ENCODE data around the gene P2RX2. TPM values are rescaled to one million over a fixed set of nuclear protein-coding genes. Genes with fewer than 3 reads are reported as not detected.

The P2RX2 gene
- total RNA-seq, 1 donor = not detected

GRCh38 chr12:132658149-132658894 is 39.7 kb downstream of the P2RX2 start:
- DNase-seq (ENCODE audit: low read depth) = no peak
- H3K4me3 ChIP-seq (ENCODE audit: low read depth, low read length) = no peak overlapping the region
- TF ChIP-seq CTCF (IDR thresholded peaks at IDR 0.05; ENCODE audit: insufficient read depth, low read depth, low read length) = no peak

GRCh38 chr12:132659146-132659545 is 40.6 kb downstream of the P2RX2 start:
- H3K4me3 ChIP-seq (ENCODE audit: low read depth, low read length) = no peak overlapping the region
- TF ChIP-seq CTCF (IDR thresholded peaks at IDR 0.05; ENCODE audit: insufficient read depth, low read depth, low read length) = no peak
- no peak for DNase-seq (ENCODE audit: low read depth)

GRCh38 chr12:132660052-132660451 is 41.5 kb downstream of the P2RX2 start:
- H3K4me3 ChIP-seq (ENCODE audit: low read depth, low read length) = no peak overlapping the region
- DNase-seq (ENCODE audit: low read depth) = no peak
- no peak for TF ChIP-seq CTCF (IDR thresholded peaks at IDR 0.05; ENCODE audit: insufficient read depth, low read depth, low read length)

GRCh38 chr12:132660996-132661395 is 42.4 kb downstream of the P2RX2 start:
- TF ChIP-seq CTCF (IDR thresholded peaks at IDR 0.05; ENCODE audit: insufficient read depth, low read depth, low read length) = no peak
- no peak overlapping the region for H3K4me3 ChIP-seq (ENCODE audit: low read depth, low read length)
- no peak for DNase-seq (ENCODE audit: low read depth)

GRCh38 chr12:132661972-132662371 is 43.4 kb downstream of the P2RX2 start:
- no peak for TF ChIP-seq CTCF (IDR thresholded peaks at IDR 0.05; ENCODE audit: insufficient read depth, low read depth, low read length)
- H3K4me3 ChIP-seq (ENCODE audit: low read depth, low read length) = no peak overlapping the region
- DNase-seq (ENCODE audit: low read depth) = no peak

- no peak for TF ChIP-seq CTCF (IDR thresholded peaks at IDR 0.05; ENCODE audit: insufficient read depth, low read depth, low read length)
- DNase-seq (ENCODE audit: low read depth) = no peak
- no peak overlapping the region for H3K4me3 ChIP-seq (ENCODE audit: low read depth, low read length)
Observed at GRCh38 chr12:132662901-132663755, 44.6 kb downstream of the P2RX2 start.

Measured in fibroblast of villous mesenchyme (primary cell).